AG09309 (cell line): ENCODE data around the gene TXNRD2.
A peak's percentile ranks its signal among the peaks of the same experiment; 100 is the strongest.

Experiments used
- DNase-seq: peaks from one replicate; pipeline ENCODE4 v3.0.0-alpha.2; 2010; ENCODE audit warnings: low read depth
- H3K4me3 ChIP-seq: 2 replicates; pipeline ENCODE4 v1.5.1; 2011; ENCODE audit warnings: mild to moderate bottlenecking, low read depth, low read length, moderate library complexity; ENCODE audit not compliant: control insufficient read depth
- TF ChIP-seq, protein P1 (sequence below): IDR thresholded peaks from 2 replicates; pipeline ENCODE4 v1.5.1; 2011; ENCODE audit warnings: mild to moderate bottlenecking, low read depth, low read length, inconsistent platforms; ENCODE audit not compliant: insufficient read depth, control insufficient read depth; ENCODE audit errors: missing control alignments

Gene TXNRD2

GRCh38 chr22:19859861-19860510 lies 81.6 kb downstream of the TXNRD2 start:
- TF ChIP-seq, protein P1, sequence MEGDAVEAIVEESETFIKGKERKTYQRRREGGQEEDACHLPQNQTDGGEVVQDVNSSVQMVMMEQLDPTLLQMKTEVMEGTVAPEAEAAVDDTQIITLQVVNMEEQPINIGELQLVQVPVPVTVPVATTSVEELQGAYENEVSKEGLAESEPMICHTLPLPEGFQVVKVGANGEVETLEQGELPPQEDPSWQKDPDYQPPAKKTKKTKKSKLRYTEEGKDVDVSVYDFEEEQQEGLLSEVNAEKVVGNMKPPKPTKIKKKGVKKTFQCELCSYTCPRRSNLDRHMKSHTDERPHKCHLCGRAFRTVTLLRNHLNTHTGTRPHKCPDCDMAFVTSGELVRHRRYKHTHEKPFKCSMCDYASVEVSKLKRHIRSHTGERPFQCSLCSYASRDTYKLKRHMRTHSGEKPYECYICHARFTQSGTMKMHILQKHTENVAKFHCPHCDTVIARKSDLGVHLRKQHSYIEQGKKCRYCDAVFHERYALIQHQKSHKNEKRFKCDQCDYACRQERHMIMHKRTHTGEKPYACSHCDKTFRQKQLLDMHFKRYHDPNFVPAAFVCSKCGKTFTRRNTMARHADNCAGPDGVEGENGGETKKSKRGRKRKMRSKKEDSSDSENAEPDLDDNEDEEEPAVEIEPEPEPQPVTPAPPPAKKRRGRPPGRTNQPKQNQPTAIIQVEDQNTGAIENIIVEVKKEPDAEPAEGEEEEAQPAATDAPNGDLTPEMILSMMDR: no peak
- DNase-seq: no peak

GRCh38 chr22:19857382-19857781 lies 84.2 kb downstream of the TXNRD2 start:
- DNase-seq: no peak
- H3K4me3 ChIP-seq: no peak overlapping the region
- TF ChIP-seq, protein P1: no peak

More at GRCh38 chr22:19859861-19860510, 81.6 kb downstream of the TXNRD2 start:
- H3K4me3 ChIP-seq: no peak overlapping the region

GRCh38 chr22:19855504-19856409 lies 85.9 kb downstream of the TXNRD2 start:
- no peak for DNase-seq
- H3K4me3 ChIP-seq: peak overlapping the region; percentile 60
- TF ChIP-seq, protein P1: no peak

GRCh38 chr22:19854778-19855503 lies 86.7 kb downstream of the TXNRD2 start, which contains the start of the genes GNB1L and RTL10:
Gene GNB1L, minus strand, starts transcription at chr22:19854874. Its CDS starts 33,519 bp downstream, at chr22:19821355.
Gene RTL10, minus strand, starts transcription at chr22:19854874. Its CDS starts 2,613 bp downstream, at chr22:19852261.
- peak within 1 kb of the TSS; percentile 85 for H3K4me3 ChIP-seq
- peak; percentile 81 for DNase-seq
- TF ChIP-seq, protein P1: peak; percentile 13

DNA sequence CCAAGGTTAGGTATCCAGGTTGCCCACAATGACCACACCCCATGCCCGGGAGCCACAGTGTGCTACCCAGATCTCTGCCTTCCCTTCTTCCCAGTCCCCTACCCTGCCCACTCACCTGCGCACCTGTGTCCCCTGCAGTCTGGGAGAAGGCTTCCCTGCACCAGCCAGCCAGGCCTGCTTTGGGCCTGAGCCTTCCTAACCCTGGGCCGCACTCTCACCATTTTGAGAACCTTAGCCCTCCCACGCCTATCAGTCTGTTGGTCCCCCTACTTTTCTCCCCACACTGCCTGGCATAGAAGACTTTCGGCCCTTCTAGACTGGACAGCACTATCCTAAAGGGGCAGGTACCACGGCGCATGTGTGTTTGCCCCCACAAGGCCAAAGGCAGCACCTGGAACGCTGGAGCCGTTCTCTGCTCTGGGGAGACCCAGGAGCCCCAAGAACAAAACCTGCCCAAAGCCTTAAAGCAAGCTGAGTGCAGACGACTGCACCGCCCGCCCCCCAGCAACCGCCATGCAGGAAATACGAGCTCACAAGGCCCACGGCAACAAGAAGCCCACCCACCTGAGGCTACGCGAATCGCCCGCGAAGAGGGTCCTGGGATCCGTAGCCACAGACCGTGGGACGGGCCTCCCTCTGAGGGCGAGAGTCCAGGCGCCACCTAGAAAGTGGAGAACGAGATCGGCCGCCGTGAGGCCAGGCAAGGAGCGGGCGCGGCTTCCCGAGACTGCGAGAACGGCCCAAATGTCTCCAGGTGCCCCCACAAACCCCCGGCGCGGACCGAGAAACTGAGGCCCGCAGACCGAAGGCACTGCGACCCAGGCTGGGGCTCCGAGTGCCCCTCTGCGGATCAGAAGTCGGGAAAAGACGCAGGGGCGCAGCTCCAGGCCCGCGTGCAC lies 87.5 kb downstream of the TXNRD2 start:
- DNase-seq: no peak
- TF ChIP-seq, protein P1: no peak
- peak overlapping the region; percentile 85 for H3K4me3 ChIP-seq
